ENCODE results near the gene PBXIP1. TPM values are rescaled to one million over a fixed set of nuclear protein-coding genes. Genes with fewer than 3 reads are reported as not detected.

The PBXIP1 gene
- total RNA-seq, 2 donors from 2014 or later: 81.4 to 101 TPM

- Histone ChIP-seq H3K4me1 (peaks cover 0 to 57% of the 10 kb centered on the region in 2 donors), H3K27me3 (no peaks in the 10 kb centered on the region), H3K4me3 (peak within 1 kb of the TSS; percentile 74 to 76), H3K36me3 (no peaks in the 10 kb centered on the region), H3K27ac (peak within 1 kb of the TSS; percentile 99), H3K9me3 (no peaks in the 10 kb centered on the region)
- TF ChIP-seq, protein P1, sequence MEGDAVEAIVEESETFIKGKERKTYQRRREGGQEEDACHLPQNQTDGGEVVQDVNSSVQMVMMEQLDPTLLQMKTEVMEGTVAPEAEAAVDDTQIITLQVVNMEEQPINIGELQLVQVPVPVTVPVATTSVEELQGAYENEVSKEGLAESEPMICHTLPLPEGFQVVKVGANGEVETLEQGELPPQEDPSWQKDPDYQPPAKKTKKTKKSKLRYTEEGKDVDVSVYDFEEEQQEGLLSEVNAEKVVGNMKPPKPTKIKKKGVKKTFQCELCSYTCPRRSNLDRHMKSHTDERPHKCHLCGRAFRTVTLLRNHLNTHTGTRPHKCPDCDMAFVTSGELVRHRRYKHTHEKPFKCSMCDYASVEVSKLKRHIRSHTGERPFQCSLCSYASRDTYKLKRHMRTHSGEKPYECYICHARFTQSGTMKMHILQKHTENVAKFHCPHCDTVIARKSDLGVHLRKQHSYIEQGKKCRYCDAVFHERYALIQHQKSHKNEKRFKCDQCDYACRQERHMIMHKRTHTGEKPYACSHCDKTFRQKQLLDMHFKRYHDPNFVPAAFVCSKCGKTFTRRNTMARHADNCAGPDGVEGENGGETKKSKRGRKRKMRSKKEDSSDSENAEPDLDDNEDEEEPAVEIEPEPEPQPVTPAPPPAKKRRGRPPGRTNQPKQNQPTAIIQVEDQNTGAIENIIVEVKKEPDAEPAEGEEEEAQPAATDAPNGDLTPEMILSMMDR (IDR thresholded peaks at IDR 0.05): no peak
- peak; percentile 100 for DNase-seq (ENCODE audit: low spot score)
These were observed 18.4 kb upstream of the PBXIP1 start, which contains the start of gene CKS1B for GRCh38 chr1:154974102-154974807. Gene CKS1B, plus strand, starts transcription at chr1:154974681. Its CDS starts 65 bp downstream, at chr1:154974746.

GRCh38 chr1:154973344-154974101 is 17.6 kb upstream of the PBXIP1 start:
- H3K27me3 ChIP-seq: no peaks in the 10 kb centered on the region
- peaks cover under 1% of the 10 kb centered on the region for H3K36me3 ChIP-seq
- peak; percentile 99 for DNase-seq (ENCODE audit: low spot score)
- TF ChIP-seq, protein P1 (IDR thresholded peaks at IDR 0.05): peak in 1 of 2 donors; percentile 29
- peak overlapping the region; percentile 74 to 76 for H3K4me3 ChIP-seq
- no peaks in the 10 kb centered on the region for H3K9me3 ChIP-seq
- peak overlapping the region; percentile 99 for H3K27ac ChIP-seq
- H3K4me1 ChIP-seq: peaks cover 0 to 64% of the 10 kb centered on the region in 2 donors

DNA sequence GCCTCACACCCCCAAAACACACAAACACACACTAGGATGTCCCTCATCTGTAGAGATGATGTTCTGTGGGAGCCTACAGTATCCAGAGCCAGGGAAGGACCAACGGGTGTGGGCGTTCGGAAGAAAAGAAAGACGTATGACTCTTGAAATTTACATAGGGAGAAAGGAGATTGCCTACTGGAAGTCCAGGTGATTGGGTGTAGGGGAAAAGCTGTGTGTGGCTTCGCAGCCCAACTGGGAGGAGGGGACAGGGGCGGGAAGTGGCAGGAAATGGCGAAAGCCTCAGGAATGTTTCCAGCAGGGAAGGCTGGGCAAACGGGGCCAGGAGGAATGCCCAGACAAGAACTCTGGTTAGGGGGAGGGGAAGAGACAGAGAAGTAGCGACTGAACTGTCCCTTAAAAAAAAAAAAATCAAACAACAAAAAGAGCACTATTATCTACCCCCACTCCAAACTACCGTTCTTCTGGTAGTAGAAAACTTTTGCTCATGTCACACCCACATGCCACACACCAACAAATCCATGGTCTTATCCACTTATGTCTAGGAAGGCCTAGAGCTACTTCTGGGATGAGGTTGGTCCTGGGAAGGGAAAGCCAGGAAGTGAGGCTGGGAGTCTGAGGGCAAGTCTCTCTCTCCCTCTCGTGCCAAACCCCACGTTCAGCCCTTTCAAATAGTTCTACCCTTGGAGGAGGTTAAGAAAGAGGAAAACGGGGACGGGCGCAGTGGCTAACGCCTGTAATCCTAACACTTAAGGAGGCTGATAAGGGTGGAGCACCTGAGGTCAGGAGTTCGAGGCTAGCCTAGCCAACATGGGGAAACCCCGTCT is 16.8 kb upstream of the PBXIP1 start:
- H3K4me1 ChIP-seq: peaks cover 0 to 72% of the 10 kb centered on the region in 2 donors
- peak overlapping the region; percentile 74 to 76 for H3K4me3 ChIP-seq
- DNase-seq (ENCODE audit: low spot score): peak; percentile 87
- peaks cover 8% of the 10 kb centered on the region for H3K36me3 ChIP-seq
- H3K27me3 ChIP-seq: no peaks in the 10 kb centered on the region
- H3K9me3 ChIP-seq: no peaks in the 10 kb centered on the region
- H3K27ac ChIP-seq: peak overlapping the region; percentile 99
- TF ChIP-seq, protein P1 (IDR thresholded peaks at IDR 0.05): no peak

DNA sequence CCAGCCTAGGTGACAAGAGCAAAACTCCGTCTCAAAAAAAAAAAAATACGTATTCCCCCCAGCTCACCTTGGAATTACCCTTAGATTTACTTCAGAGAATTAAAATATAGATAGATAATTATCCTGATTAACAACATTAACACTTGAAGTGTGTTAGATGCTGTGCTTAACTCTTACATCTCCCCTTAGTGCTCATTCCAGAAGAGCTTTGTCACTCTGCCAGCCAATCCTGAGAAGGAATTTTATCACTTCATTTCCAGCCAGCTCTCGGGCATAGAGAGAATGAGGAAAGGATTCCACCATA is 16.3 kb upstream of the PBXIP1 start:
- DNase-seq (ENCODE audit: low spot score): no peak
- Histone ChIP-seq H3K27ac (peak overlapping the region; percentile 99), H3K9me3 (no peaks in the 10 kb centered on the region), H3K36me3 (peaks cover 14% of the 10 kb centered on the region), H3K4me1 (peaks cover 0 to 76% of the 10 kb centered on the region in 2 donors), H3K27me3 (no peaks in the 10 kb centered on the region), H3K4me3 (peak overlapping the region; percentile 74 to 76)
- TF ChIP-seq, protein P1 (IDR thresholded peaks at IDR 0.05): no peak

GRCh38 chr1:154971341-154971998 is 15.6 kb upstream of the PBXIP1 start:
- H3K4me1 ChIP-seq: peaks cover 0 to 74% of the 10 kb centered on the region in 2 donors
- peaks cover 21% of the 10 kb centered on the region for H3K36me3 ChIP-seq
- no peaks in the 10 kb centered on the region for H3K9me3 ChIP-seq
- DNase-seq (ENCODE audit: low spot score): peak; percentile 88
- TF ChIP-seq, protein P1 (IDR thresholded peaks at IDR 0.05): no peak
- H3K27ac ChIP-seq: peak overlapping the region; percentile 99
- peak overlapping the region in 1 of 2 donors; percentile 48 for H3K4me3 ChIP-seq
- H3K27me3 ChIP-seq: no peaks in the 10 kb centered on the region
